WTC11 (cell line): ENCODE data around the gene IL20. TPM values are rescaled to one million over a fixed set of nuclear protein-coding genes. Genes with fewer than 3 reads are reported as not detected.

ENCODE experiments used
- ATAC-seq: fragments of 200-7000 bp; cut with Tn5 transposase; 2 replicates; pipeline ENCODE4 v1.10.0; 2021; ENCODE audit warnings: mild to moderate bottlenecking, moderate library complexity
- CTCF ChIA-PET: fragments of 300-600 bp; sonication (Branson Sonifier 250); formaldehyde crosslinking; loops from one replicate; lab custom pipeline; 2021; ENCODE audit warnings: antibody characterized with exemption; lab: Charles Lee
- POLR2A ChIA-PET: fragments of 350-600 bp; sonication (Branson Sonifier 250); formaldehyde crosslinking; loops from one replicate; lab custom pipeline; 2021; ENCODE audit warnings: antibody characterized with exemption; lab: Charles Lee
- DNase-seq: peaks from one replicate; pipeline ENCODE4 v3.0.0; 2021; ENCODE audit warnings: low spot score
- H3K27ac Mint-ChIP-seq: 2 replicates; pipeline ENCODE4 v1.8.0; 2021; ENCODE audit warnings: mixed read lengths
- H3K27me3 Mint-ChIP-seq: 2 replicates; pipeline ENCODE4 v1.8.0; 2021; ENCODE audit warnings: low read depth, mild to moderate bottlenecking, moderate library complexity, mixed read lengths
- H3K36me3 Mint-ChIP-seq: 2 replicates; pipeline ENCODE4 v1.8.0; 2021; ENCODE audit warnings: mixed read lengths
- H3K4me1 Mint-ChIP-seq: 2 replicates; pipeline ENCODE4 v1.8.0; 2022; ENCODE audit warnings: mixed read lengths
- H3K4me3 Mint-ChIP-seq: 2 replicates; pipeline ENCODE4 v1.8.0; 2021; ENCODE audit warnings: mild to moderate bottlenecking, moderate library complexity, mixed read lengths
- H3K9me3 Mint-ChIP-seq: 2 replicates; pipeline ENCODE4 v1.8.0; 2021; ENCODE audit warnings: mixed read lengths
- ATF1 ChIP-seq: sonication (generic); formaldehyde crosslinking; IDR thresholded peaks from 2 replicates; pipeline ENCODE4 v1.8.1; 2023; ENCODE audit warnings: mild to moderate bottlenecking, moderate library complexity, missing genetic modification reagents
- CBFB ChIP-seq: sonication (generic); formaldehyde crosslinking; IDR thresholded peaks from 2 replicates; pipeline ENCODE4 v1.8.1; 2022; ENCODE audit warnings: mild to moderate bottlenecking, low read depth, missing genetic modification reagents
- ELF4 ChIP-seq: sonication (generic); formaldehyde crosslinking; IDR thresholded peaks from 2 replicates; pipeline ENCODE4 v1.8.1; 2022; ENCODE audit warnings: low read depth, mild to moderate bottlenecking, moderate library complexity, missing genetic modification reagents
- EMX1 ChIP-seq: fragments of 250-450 bp; sonication (Bioruptor Pico); IDR thresholded peaks from 2 replicates; pipeline ENCODE4 v1.8.0; 2021; ENCODE audit warnings: mild to moderate bottlenecking
- ESRRA ChIP-seq: sonication (generic); formaldehyde crosslinking; IDR thresholded peaks from 2 replicates; pipeline ENCODE4 v1.8.1; 2022; ENCODE audit warnings: mild to moderate bottlenecking, missing genetic modification reagents, borderline replicate concordance
- ETV6 ChIP-seq: sonication (generic); formaldehyde crosslinking; IDR thresholded peaks from 2 replicates; pipeline ENCODE4 v1.8.1; 2022; ENCODE audit warnings: mild to moderate bottlenecking, missing genetic modification reagents
- FOXJ3 ChIP-seq: sonication (generic); formaldehyde crosslinking; IDR thresholded peaks from 2 replicates; pipeline ENCODE4 v1.9.0; 2021; ENCODE audit warnings: missing genetic modification reagents, mild to moderate bottlenecking, borderline replicate concordance
- FOXK1 ChIP-seq: sonication (generic); formaldehyde crosslinking; IDR thresholded peaks from 2 replicates; pipeline ENCODE4 v1.8.0; 2022; ENCODE audit warnings: mild to moderate bottlenecking, moderate library complexity, missing genetic modification reagents
- MAX ChIP-seq: sonication (generic); formaldehyde crosslinking; IDR thresholded peaks from 2 replicates; pipeline ENCODE4 v1.8.0; 2022; ENCODE audit warnings: mild to moderate bottlenecking, missing genetic modification reagents
- NFE2L1 ChIP-seq: sonication (generic); formaldehyde crosslinking; IDR thresholded peaks from 2 replicates; pipeline ENCODE4 v1.8.1; 2023; ENCODE audit warnings: missing genetic modification reagents
- OVOL2 ChIP-seq: fragments of 250-450 bp; sonication (Bioruptor Pico); IDR thresholded peaks from 2 replicates; pipeline ENCODE4 v1.9.0; 2021; ENCODE audit warnings: mild to moderate bottlenecking, borderline replicate concordance
- PRRX2 ChIP-seq: fragments of 250-450 bp; sonication (Bioruptor Pico); IDR thresholded peaks from 2 replicates; pipeline ENCODE4 v1.8.0; 2021; ENCODE audit warnings: mild to moderate bottlenecking
- SMAD4 ChIP-seq: sonication (generic); formaldehyde crosslinking; IDR thresholded peaks from 2 replicates; pipeline ENCODE4 v1.8.0; 2022; ENCODE audit warnings: mild to moderate bottlenecking, missing genetic modification reagents
- SOX15 ChIP-seq: fragments of 250-450 bp; sonication (Bioruptor Pico); IDR thresholded peaks from 2 replicates; pipeline ENCODE4 v1.9.0; 2021; ENCODE audit warnings: mild to moderate bottlenecking
- ZNF138 ChIP-seq: sonication (generic); formaldehyde crosslinking; conservative IDR thresholded peaks from 2 replicates; pipeline ENCODE4 v1.8.1; 2022; ENCODE audit warnings: mild to moderate bottlenecking, moderate library complexity, missing genetic modification reagents
- total RNA-seq: library from RNA; stranded (reverse); gene quantifications from 3 replicates; pipeline ENCODE4 v1.2.3, GENCODE V29; 2021
- TF ChIP-seq, protein P1 (sequence below): fragments of 200-600 bp; IDR thresholded peaks from 2 replicates; pipeline ENCODE4 v1.8.0; 2022; ENCODE audit warnings: antibody characterized with exemption
- TF ChIP-seq, protein P2 (sequence below): fragments of 250-450 bp; sonication (Bioruptor Pico); IDR thresholded peaks from 2 replicates; pipeline ENCODE4 v2.1.2; 2022; ENCODE audit warnings: mild to moderate bottlenecking, moderate library complexity
- TF ChIP-seq, protein P3 (sequence below): fragments of 250-450 bp; sonication (Bioruptor Pico); IDR thresholded peaks from 2 replicates; pipeline ENCODE4 v1.9.0; 2021; ENCODE audit warnings: moderate library complexity, mild to moderate bottlenecking, inconsistent platforms, borderline replicate concordance
- TF ChIP-seq, protein P4 (sequence below): sonication (generic); formaldehyde crosslinking; IDR thresholded peaks from 2 replicates; pipeline ENCODE4 v1.8.1; 2022; ENCODE audit warnings: low read depth, mild to moderate bottlenecking, moderate library complexity, missing genetic modification reagents, borderline replicate concordance
- TF ChIP-seq, protein P5 (sequence below): fragments of 250-450 bp; sonication (Bioruptor Pico); IDR thresholded peaks from 2 replicates; pipeline ENCODE4 v1.9.0; 2021; ENCODE audit warnings: mild to moderate bottlenecking
- TF ChIP-seq, protein P6 (sequence below): sonication (generic); formaldehyde crosslinking; IDR thresholded peaks from 2 replicates; pipeline ENCODE4 v1.8.0; 2022; ENCODE audit warnings: missing genetic modification reagents
- TF ChIP-seq, protein P7 (sequence below): fragments of 250-450 bp; sonication (Bioruptor Pico); IDR thresholded peaks from 2 replicates; pipeline ENCODE4 v1.8.0; 2021; ENCODE audit warnings: mild to moderate bottlenecking

Gene IL20
- total RNA-seq, 1 experiment from 2014 or later, result not detected

DNA sequence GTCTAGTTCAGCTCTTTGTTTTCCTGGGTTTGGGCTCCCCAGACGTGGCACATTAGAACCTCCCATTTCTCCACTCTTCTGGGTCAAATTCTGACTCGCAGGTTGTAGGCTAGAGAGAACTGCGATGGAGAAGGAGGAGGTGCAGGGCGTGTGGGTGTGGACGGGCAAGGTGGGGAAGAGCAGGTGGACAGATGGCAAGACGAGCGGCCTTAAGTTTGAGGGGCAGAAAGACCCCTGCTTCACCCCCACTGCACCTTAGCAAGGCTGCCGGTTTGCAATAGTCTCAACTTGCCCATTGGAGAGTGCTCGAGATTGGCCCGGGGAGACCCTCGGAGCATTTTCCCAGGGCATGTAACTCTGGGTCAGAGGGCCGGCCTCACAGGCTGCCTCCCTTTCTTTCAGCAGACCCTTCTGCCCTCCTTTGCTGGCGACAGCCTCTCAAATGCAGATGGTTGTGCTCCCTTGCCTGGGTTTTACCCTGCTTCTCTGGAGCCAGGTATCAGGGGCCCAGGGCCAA is 33.5 kb downstream of the IL20 start:
- Mint-ChIP-seq H3K4me1 (peaks cover 5% of the 10 kb centered on the region; the same call in 1 of the 2 replicates), H3K36me3 (no peaks in the 10 kb centered on the region), H3K27ac (no peak overlapping the region; the same call in 1 of the 2 replicates), H3K27me3 (no peaks in the 10 kb centered on the region; the same call in 1 of the 2 replicates), H3K9me3 (no peaks in the 10 kb centered on the region), H3K4me3 (no peak overlapping the region)
- ATAC-seq (no peak), DNase-seq (no peak)
- no peak for TF ChIP-seq FOXJ3 (CRISPR knock-in tag)
- no peak for TF ChIP-seq EMX1 (CRISPR knock-in tag)
- TF ChIP-seq NFE2L1 (CRISPR knock-in tag), result no peak
- TF ChIP-seq, protein P1, sequence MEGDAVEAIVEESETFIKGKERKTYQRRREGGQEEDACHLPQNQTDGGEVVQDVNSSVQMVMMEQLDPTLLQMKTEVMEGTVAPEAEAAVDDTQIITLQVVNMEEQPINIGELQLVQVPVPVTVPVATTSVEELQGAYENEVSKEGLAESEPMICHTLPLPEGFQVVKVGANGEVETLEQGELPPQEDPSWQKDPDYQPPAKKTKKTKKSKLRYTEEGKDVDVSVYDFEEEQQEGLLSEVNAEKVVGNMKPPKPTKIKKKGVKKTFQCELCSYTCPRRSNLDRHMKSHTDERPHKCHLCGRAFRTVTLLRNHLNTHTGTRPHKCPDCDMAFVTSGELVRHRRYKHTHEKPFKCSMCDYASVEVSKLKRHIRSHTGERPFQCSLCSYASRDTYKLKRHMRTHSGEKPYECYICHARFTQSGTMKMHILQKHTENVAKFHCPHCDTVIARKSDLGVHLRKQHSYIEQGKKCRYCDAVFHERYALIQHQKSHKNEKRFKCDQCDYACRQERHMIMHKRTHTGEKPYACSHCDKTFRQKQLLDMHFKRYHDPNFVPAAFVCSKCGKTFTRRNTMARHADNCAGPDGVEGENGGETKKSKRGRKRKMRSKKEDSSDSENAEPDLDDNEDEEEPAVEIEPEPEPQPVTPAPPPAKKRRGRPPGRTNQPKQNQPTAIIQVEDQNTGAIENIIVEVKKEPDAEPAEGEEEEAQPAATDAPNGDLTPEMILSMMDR, result no peak
- TF ChIP-seq SMAD4, result no peak
- no peak for TF ChIP-seq PRRX2
- CTCF ChIA-PET, result no interaction called here
- POLR2A ChIA-PET, result no interaction called here

- DNase-seq (no peak), ATAC-seq (no peak)
- peaks cover 5% of the 10 kb centered on the region; the same call in 1 of the 2 replicates for H3K4me1 Mint-ChIP-seq
- H3K36me3 Mint-ChIP-seq, result no peaks in the 10 kb centered on the region
- no peak overlapping the region for H3K4me3 Mint-ChIP-seq
- CTCF ChIA-PET, result interaction anchor here (0.9 to 1.2 kb wide), 2 partner anchors 13 to 21 kb away, joined by 3 to 7 read pairs; no protein-coding TSS in a partner anchor
- no peak overlapping the region for H3K27ac Mint-ChIP-seq
- POLR2A ChIA-PET, result no interaction called here
- no peaks in the 10 kb centered on the region for H3K9me3 Mint-ChIP-seq
- H3K27me3 Mint-ChIP-seq, result no peaks in the 10 kb centered on the region; the same call in 1 of the 2 replicates
- TF ChIP-seq ZNF138, result no peak
- TF ChIP-seq CBFB (CRISPR knock-in tag), result no peak
- TF ChIP-seq, protein P2, sequence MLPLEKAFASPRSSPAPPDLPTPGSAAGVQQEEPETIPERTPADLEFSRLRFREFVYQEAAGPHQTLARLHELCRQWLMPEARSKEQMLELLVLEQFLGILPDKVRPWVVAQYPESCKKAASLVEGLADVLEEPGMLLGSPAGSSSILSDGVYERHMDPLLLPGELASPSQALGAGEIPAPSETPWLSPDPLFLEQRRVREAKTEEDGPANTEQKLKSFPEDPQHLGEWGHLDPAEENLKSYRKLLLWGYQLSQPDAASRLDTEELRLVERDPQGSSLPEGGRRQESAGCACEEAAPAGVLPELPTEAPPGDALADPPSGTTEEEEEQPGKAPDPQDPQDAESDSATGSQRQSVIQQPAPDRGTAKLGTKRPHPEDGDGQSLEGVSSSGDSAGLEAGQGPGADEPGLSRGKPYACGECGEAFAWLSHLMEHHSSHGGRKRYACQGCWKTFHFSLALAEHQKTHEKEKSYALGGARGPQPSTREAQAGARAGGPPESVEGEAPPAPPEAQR (CRISPR knock-in tag), result no peak
- TF ChIP-seq, protein P3, sequence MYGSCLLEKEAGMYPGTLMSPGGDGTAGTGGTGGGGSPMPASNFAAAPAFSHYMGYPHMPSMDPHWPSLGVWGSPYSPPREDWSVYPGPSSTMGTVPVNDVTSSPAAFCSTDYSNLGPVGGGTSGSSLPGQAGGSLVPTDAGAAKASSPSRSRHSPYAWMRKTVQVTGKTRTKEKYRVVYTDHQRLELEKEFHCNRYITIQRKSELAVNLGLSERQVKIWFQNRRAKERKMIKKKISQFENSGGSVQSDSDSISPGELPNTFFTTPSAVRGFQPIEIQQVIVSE, result no peak
- TF ChIP-seq, protein P4, sequence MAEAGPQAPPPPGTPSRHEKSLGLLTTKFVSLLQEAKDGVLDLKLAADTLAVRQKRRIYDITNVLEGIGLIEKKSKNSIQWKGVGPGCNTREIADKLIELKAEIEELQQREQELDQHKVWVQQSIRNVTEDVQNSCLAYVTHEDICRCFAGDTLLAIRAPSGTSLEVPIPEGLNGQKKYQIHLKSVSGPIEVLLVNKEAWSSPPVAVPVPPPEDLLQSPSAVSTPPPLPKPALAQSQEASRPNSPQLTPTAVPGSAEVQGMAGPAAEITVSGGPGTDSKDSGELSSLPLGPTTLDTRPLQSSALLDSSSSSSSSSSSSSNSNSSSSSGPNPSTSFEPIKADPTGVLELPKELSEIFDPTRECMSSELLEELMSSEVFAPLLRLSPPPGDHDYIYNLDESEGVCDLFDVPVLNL (CRISPR knock-in tag), result no peak
- TF ChIP-seq ELF4, result no peak
- TF ChIP-seq ETV6 (CRISPR knock-in tag), result no peak
- no peak for TF ChIP-seq ATF1 (CRISPR knock-in tag)
- TF ChIP-seq, protein P5, sequence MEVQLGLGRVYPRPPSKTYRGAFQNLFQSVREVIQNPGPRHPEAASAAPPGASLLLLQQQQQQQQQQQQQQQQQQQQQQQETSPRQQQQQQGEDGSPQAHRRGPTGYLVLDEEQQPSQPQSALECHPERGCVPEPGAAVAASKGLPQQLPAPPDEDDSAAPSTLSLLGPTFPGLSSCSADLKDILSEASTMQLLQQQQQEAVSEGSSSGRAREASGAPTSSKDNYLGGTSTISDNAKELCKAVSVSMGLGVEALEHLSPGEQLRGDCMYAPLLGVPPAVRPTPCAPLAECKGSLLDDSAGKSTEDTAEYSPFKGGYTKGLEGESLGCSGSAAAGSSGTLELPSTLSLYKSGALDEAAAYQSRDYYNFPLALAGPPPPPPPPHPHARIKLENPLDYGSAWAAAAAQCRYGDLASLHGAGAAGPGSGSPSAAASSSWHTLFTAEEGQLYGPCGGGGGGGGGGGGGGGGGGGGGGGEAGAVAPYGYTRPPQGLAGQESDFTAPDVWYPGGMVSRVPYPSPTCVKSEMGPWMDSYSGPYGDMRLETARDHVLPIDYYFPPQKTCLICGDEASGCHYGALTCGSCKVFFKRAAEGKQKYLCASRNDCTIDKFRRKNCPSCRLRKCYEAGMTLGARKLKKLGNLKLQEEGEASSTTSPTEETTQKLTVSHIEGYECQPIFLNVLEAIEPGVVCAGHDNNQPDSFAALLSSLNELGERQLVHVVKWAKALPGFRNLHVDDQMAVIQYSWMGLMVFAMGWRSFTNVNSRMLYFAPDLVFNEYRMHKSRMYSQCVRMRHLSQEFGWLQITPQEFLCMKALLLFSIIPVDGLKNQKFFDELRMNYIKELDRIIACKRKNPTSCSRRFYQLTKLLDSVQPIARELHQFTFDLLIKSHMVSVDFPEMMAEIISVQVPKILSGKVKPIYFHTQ (CRISPR knock-in tag), result no peak
- TF ChIP-seq PRRX2, result no peak
- TF ChIP-seq, protein P6, sequence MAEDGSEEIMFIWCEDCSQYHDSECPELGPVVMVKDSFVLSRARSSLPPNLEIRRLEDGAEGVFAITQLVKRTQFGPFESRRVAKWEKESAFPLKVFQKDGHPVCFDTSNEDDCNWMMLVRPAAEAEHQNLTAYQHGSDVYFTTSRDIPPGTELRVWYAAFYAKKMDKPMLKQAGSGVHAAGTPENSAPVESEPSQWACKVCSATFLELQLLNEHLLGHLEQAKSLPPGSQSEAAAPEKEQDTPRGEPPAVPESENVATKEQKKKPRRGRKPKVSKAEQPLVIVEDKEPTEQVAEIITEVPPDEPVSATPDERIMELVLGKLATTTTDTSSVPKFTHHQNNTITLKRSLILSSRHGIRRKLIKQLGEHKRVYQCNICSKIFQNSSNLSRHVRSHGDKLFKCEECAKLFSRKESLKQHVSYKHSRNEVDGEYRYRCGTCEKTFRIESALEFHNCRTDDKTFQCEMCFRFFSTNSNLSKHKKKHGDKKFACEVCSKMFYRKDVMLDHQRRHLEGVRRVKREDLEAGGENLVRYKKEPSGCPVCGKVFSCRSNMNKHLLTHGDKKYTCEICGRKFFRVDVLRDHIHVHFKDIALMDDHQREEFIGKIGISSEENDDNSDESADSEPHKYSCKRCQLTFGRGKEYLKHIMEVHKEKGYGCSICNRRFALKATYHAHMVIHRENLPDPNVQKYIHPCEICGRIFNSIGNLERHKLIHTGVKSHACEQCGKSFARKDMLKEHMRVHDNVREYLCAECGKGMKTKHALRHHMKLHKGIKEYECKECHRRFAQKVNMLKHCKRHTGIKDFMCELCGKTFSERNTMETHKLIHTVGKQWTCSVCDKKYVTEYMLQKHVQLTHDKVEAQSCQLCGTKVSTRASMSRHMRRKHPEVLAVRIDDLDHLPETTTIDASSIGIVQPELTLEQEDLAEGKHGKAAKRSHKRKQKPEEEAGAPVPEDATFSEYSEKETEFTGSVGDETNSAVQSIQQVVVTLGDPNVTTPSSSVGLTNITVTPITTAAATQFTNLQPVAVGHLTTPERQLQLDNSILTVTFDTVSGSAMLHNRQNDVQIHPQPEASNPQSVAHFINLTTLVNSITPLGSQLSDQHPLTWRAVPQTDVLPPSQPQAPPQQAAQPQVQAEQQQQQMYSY, result no peak
- no peak for TF ChIP-seq SOX15 (CRISPR knock-in tag)
- TF ChIP-seq, protein P7, sequence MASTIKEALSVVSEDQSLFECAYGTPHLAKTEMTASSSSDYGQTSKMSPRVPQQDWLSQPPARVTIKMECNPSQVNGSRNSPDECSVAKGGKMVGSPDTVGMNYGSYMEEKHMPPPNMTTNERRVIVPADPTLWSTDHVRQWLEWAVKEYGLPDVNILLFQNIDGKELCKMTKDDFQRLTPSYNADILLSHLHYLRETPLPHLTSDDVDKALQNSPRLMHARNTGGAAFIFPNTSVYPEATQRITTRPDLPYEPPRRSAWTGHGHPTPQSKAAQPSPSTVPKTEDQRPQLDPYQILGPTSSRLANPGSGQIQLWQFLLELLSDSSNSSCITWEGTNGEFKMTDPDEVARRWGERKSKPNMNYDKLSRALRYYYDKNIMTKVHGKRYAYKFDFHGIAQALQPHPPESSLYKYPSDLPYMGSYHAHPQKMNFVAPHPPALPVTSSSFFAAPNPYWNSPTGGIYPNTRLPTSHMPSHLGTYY (CRISPR knock-in tag), result no peak
- no peak for TF ChIP-seq ESRRA (CRISPR knock-in tag)
- no peak for TF ChIP-seq FOXK1 (CRISPR knock-in tag)
- no peak for TF ChIP-seq OVOL2 (CRISPR knock-in tag)
- TF ChIP-seq MAX, result no peak
Observed at GRCh38 chr1:206899717-206900116, 34.3 kb downstream of the IL20 start.
